Mucosa of descending colon (tissue), 3 donors: ENCODE results near the gene CYP1A2. TPM values are rescaled to one million over a fixed set of nuclear protein-coding genes. Genes with fewer than 3 reads are reported as not detected.

Experiments
- ATAC-seq: fragments of 200-7000 bp; cut with Tn5 transposase; one replicate; pipeline ENCODE4 v1.9.1; 2020; ENCODE audit warnings: mild to moderate bottlenecking, moderate library complexity
- DNase-seq, 3 donors: peaks; one replicate each; pipeline ENCODE4 v3.0.0-alpha.2; 2020
- H3K36me3 ChIP-seq: fragments of 200-600 bp; one replicate; pipeline ENCODE4 v1.8.0; 2021; ENCODE audit warnings: low read depth, mild to moderate bottlenecking
- H3K4me1 ChIP-seq: fragments of 200-600 bp; one replicate; pipeline ENCODE4 v1.8.0; 2021; ENCODE audit warnings: low read depth, mild to moderate bottlenecking
- H3K4me3 ChIP-seq: fragments of 200-600 bp; one replicate; pipeline ENCODE4 v1.8.0; 2021; ENCODE audit warnings: mild to moderate bottlenecking
- H3K9me3 ChIP-seq: fragments of 200-600 bp; one replicate; pipeline ENCODE4 v1.8.0; 2021; ENCODE audit warnings: mild to moderate bottlenecking
- CTCF ChIP-seq: fragments of 200-600 bp; IDR thresholded peaks from one replicate; pipeline ENCODE4 v1.8.0; 2022; ENCODE audit warnings: antibody characterized with exemption, mild to moderate bottlenecking
- intact Hi-C, 2 donors: fragments of 100-400 bp; cut with DNase I in 1 of 2; cut with micrococcal nuclease in 1 of 2; formaldehyde crosslinking; loops; one replicate each; pipeline versions ENCODE4 v1.11.0 to v1.11.1; 2022; cut with DNase I, micrococcal nuclease
- total RNA-seq, 3 donors: library from RNA; stranded (reverse); fragmentation: NEBNext Ultra II Directional in 2 of 3; extraction: Animal tissue kit (Norgen Biotek cat#: 25700) in 2 of 3; gene quantifications; one replicate each; pipeline versions ENCODE4 v1.2.1 to v1.2.4, GENCODE V29; 2021 to 2023
- donor health status: DM: no; HTN: no; CAD: no; lungs with moderate emphysema.
- donor health status: DM: no; HTN: no; CAD: no.
- donor health status: DM: no; HTN: yes; CAD: no.

CYP1A2 gene
- total RNA-seq, 3 donors from 2014 or later = not detected

GRCh38 chr15:74716651-74717050 is 32.0 kb upstream of the CYP1A2 start:
- TF ChIP-seq CTCF = no peak
- DNase-seq (no peak), ATAC-seq (no peak)
- no peaks in the 10 kb centered on the region for H3K4me1 ChIP-seq
- no peaks in the 10 kb centered on the region for H3K36me3 ChIP-seq
- H3K4me3 ChIP-seq = no peak overlapping the region
- H3K9me3 ChIP-seq = no peaks in the 10 kb centered on the region
- intact Hi-C loops = no loop called here

- peaks cover 14% of the 10 kb centered on the region for H3K4me1 ChIP-seq
- intact Hi-C loops = no loop called here
- DNase-seq (no peak), ATAC-seq (no peak)
- no peak for TF ChIP-seq CTCF
- H3K4me3 ChIP-seq = no peak overlapping the region
- H3K9me3 ChIP-seq = no peaks in the 10 kb centered on the region
- H3K36me3 ChIP-seq = no peaks in the 10 kb centered on the region
Observed at GRCh38 chr15:74722591-74722990, 26.1 kb upstream of the CYP1A2 start.

GRCh38 chr15:74723187-74723586 is 25.5 kb upstream of the CYP1A2 start:
- ATAC-seq (no peak), DNase-seq (no peak)
- H3K9me3 ChIP-seq = no peaks in the 10 kb centered on the region
- no peak for TF ChIP-seq CTCF
- H3K4me1 ChIP-seq = peaks cover 14% of the 10 kb centered on the region
- no peak overlapping the region for H3K4me3 ChIP-seq
- H3K36me3 ChIP-seq = no peaks in the 10 kb centered on the region
- intact Hi-C loops = no loop called here

GRCh38 chr15:74723754-74724334 is 24.8 kb upstream of the CYP1A2 start:
- ATAC-seq (peak; percentile 50), DNase-seq (peak in 1 of 3 donors; percentile 34)
- H3K4me1 ChIP-seq = peaks cover 14% of the 10 kb centered on the region
- H3K36me3 ChIP-seq = no peaks in the 10 kb centered on the region
- TF ChIP-seq CTCF = no peak
- H3K9me3 ChIP-seq = no peaks in the 10 kb centered on the region
- H3K4me3 ChIP-seq = no peak overlapping the region
- intact Hi-C loops = no loop called here

GRCh38 chr15:74724570-74725224 is 23.9 kb upstream of the CYP1A2 start:
- no peak for DNase-seq
- H3K9me3 ChIP-seq = no peaks in the 10 kb centered on the region
- no peak overlapping the region for H3K4me3 ChIP-seq
- TF ChIP-seq CTCF = no peak
- no peaks in the 10 kb centered on the region for H3K36me3 ChIP-seq
- H3K4me1 ChIP-seq = peaks cover 14% of the 10 kb centered on the region
- intact Hi-C loops = no loop called here
- ATAC-seq = no peak
